Neural progenitor cell (in vitro differentiated cells): ENCODE results near the gene TWIST2. TPM values are rescaled to one million over a fixed set of nuclear protein-coding genes. Genes with fewer than 3 reads are reported as not detected.
A peak's percentile ranks its signal among the peaks of the same experiment; 100 is the strongest.

Experiments used
- DNase-seq: peaks from one replicate; pipeline ENCODE4 v3.0.0-alpha.2; 2016; ENCODE audit warnings: low spot score
- H2AFZ ChIP-seq: fragments of 200-600 bp; sonication (generic); replicated peaks from 2 replicates; pipeline ENCODE4 v1.6.1; 2016; ENCODE audit warnings: antibody characterized with exemption
- H3F3A ChIP-seq: fragments of 200-600 bp; sonication (generic); 2 replicates; pipeline ENCODE4 v1.6.1; 2016; ENCODE audit warnings: antibody characterized with exemption, low read depth
- H3K27ac ChIP-seq: fragments of 200-600 bp; sonication (generic); 2 replicates; pipeline ENCODE4 v1.5.1; 2016; ENCODE audit warnings: mild to moderate bottlenecking
- H3K27me3 ChIP-seq: fragments of 200-600 bp; sonication (generic); 2 replicates; pipeline ENCODE4 v1.6.1; 2016; ENCODE audit warnings: mild to moderate bottlenecking, moderate library complexity
- H3K36me3 ChIP-seq: fragments of 200-600 bp; sonication (generic); 2 replicates; pipeline ENCODE4 v1.5.1; 2016
- H3K4me1 ChIP-seq: fragments of 200-600 bp; sonication (generic); 2 replicates; pipeline ENCODE4 v1.6.1; 2016; ENCODE audit warnings: mixed run types
- H3K4me2 ChIP-seq: fragments of 200-600 bp; sonication (generic); 2 replicates; pipeline ENCODE4 v1.6.1; 2016
- H3K4me3 ChIP-seq: fragments of 200-600 bp; sonication (generic); 2 replicates; pipeline ENCODE4 v1.5.1; 2016
- H3K79me2 ChIP-seq: fragments of 200-600 bp; sonication (generic); 2 replicates; pipeline ENCODE4 v1.6.1; 2016; ENCODE audit warnings: low read depth
- H3K9ac ChIP-seq: fragments of 200-600 bp; sonication (generic); 2 replicates; pipeline ENCODE4 v1.6.1; 2016
- H3K9me3 ChIP-seq: fragments of 200-600 bp; sonication (generic); 2 replicates; pipeline ENCODE4 v1.5.1; 2016; ENCODE audit warnings: low read depth
- H4K20me1 ChIP-seq: fragments of 200-600 bp; sonication (generic); 2 replicates; pipeline ENCODE4 v1.6.1; 2016; ENCODE audit warnings: low read depth
- H3K27ac Mint-ChIP-seq: 3 replicates; pipeline ENCODE4 v1.8.0; 2021; ENCODE audit warnings: mixed read lengths
- H3K27me3 Mint-ChIP-seq: 2 replicates; pipeline ENCODE4 v1.8.0; 2022; ENCODE audit warnings: low read depth, mild to moderate bottlenecking, inconsistent platforms, moderate library complexity, mixed read lengths; ENCODE audit not compliant: insufficient read depth
- H3K36me3 Mint-ChIP-seq: 3 replicates; pipeline ENCODE4 v1.8.0; 2021; ENCODE audit warnings: mixed read lengths
- H3K4me1 Mint-ChIP-seq: 3 replicates; pipeline ENCODE4 v1.8.0; 2021; ENCODE audit warnings: mixed read lengths
- H3K4me3 Mint-ChIP-seq: 3 replicates; pipeline ENCODE4 v1.8.0; 2021; ENCODE audit warnings: mild to moderate bottlenecking, moderate library complexity, mixed read lengths
- H3K9me3 Mint-ChIP-seq: 3 replicates; pipeline ENCODE4 v1.8.0; 2020; ENCODE audit warnings: mixed read lengths
- CTCF ChIP-seq: fragments of 200-600 bp; sonication (generic); IDR thresholded peaks from 2 replicates; pipeline ENCODE4 v1.5.1; 2017; ENCODE audit warnings: antibody characterized with exemption, mild to moderate bottlenecking
- EZH2 ChIP-seq: fragments of 200-600 bp; sonication (generic); IDR thresholded peaks from 2 replicates; pipeline ENCODE4 v1.6.1; 2017; ENCODE audit warnings: antibody characterized with exemption, mild to moderate bottlenecking, moderate library complexity
- EZH2phosphoT487 ChIP-seq: fragments of 200-600 bp; sonication (generic); IDR thresholded peaks from 2 replicates; pipeline ENCODE4 v1.6.1; 2017; ENCODE audit warnings: antibody characterized with exemption
- total RNA-seq: library from RNA; depleted of rRNA; stranded (reverse); fragments of >200 nt; gene quantifications from 2 replicates; pipeline ENCODE4 v1.2.3, GENCODE V29; 2015; ENCODE audit warnings: low replicate concordance

TWIST2 gene
- total RNA-seq, 1 donor from 2014 or later, result 0.51 TPM

- peaks cover 48% of the 10 kb centered on the region for H3K27me3 ChIP-seq
- H2AFZ ChIP-seq, result no peak overlapping the region
- no peaks in the 10 kb centered on the region for H3K79me2 ChIP-seq
- no peak overlapping the region for H3K4me3 ChIP-seq
- H3K36me3 ChIP-seq, result no peaks in the 10 kb centered on the region
- no peak for DNase-seq
- no peaks in the 10 kb centered on the region for H3K4me1 ChIP-seq
- TF ChIP-seq CTCF (peak; percentile 47), EZH2 (no peak)
- no peaks in the 10 kb centered on the region for H3K9me3 ChIP-seq
- no peak overlapping the region for H3K4me2 ChIP-seq
- H3K27me3 Mint-ChIP-seq, result peaks cover 9% of the 10 kb centered on the region
- peaks cover 2% of the 10 kb centered on the region for H3K4me1 Mint-ChIP-seq
- no peak overlapping the region for H3K4me3 Mint-ChIP-seq
- no peak overlapping the region for H3K9ac ChIP-seq
- no peaks in the 10 kb centered on the region for H4K20me1 ChIP-seq
- no peak overlapping the region for H3K27ac Mint-ChIP-seq
- H3K9me3 Mint-ChIP-seq, result no peaks in the 10 kb centered on the region
- no peak overlapping the region for H3K27ac ChIP-seq
- no peaks in the 10 kb centered on the region for H3K36me3 Mint-ChIP-seq
- H3F3A ChIP-seq, result no peaks in the 10 kb centered on the region
Observed at GRCh38 chr2:238835726-238836301, 12.1 kb upstream of the TWIST2 start.

GRCh38 chr2:238838786-238839327 is 9.0 kb upstream of the TWIST2 start:
- Histone ChIP-seq H3K4me1 (no peaks in the 10 kb centered on the region), H3K4me3 (no peak overlapping the region), H3K9ac (no peak overlapping the region), H2AFZ (no peak overlapping the region), H3K79me2 (no peaks in the 10 kb centered on the region), H3K9me3 (no peaks in the 10 kb centered on the region), H3K4me2 (no peak overlapping the region), H3K27ac (no peak overlapping the region), H3K36me3 (no peaks in the 10 kb centered on the region), H4K20me1 (no peaks in the 10 kb centered on the region), H3F3A (no peaks in the 10 kb centered on the region), H3K27me3 (peaks cover 40% of the 10 kb centered on the region)
- TF ChIP-seq CTCF (no peak), EZH2 (no peak), EZH2phosphoT487 (no peak)
- Mint-ChIP-seq H3K36me3 (no peaks in the 10 kb centered on the region), H3K27me3 (peaks cover 9% of the 10 kb centered on the region), H3K9me3 (no peaks in the 10 kb centered on the region), H3K4me3 (no peak overlapping the region), H3K4me1 (no peaks in the 10 kb centered on the region), H3K27ac (no peak overlapping the region)
- DNase-seq, result no peak

GRCh38 chr2:238839428-238839827 is 8.5 kb upstream of the TWIST2 start:
- Mint-ChIP-seq H3K9me3 (no peaks in the 10 kb centered on the region), H3K27me3 (peaks cover 9% of the 10 kb centered on the region)

GRCh38 chr2:238841542-238842164 is 6.2 kb upstream of the TWIST2 start:
- peaks cover 5% of the 10 kb centered on the region for H3K4me1 Mint-ChIP-seq
- Histone ChIP-seq H3K4me2 (no peak overlapping the region), H3K36me3 (no peaks in the 10 kb centered on the region), H3F3A (peaks cover 5% of the 10 kb centered on the region), H3K9ac (no peak overlapping the region), H3K9me3 (no peaks in the 10 kb centered on the region), H2AFZ (no peak overlapping the region), H3K4me1 (peaks cover under 1% of the 10 kb centered on the region), H3K4me3 (no peak overlapping the region), H4K20me1 (peaks cover 8% of the 10 kb centered on the region), H3K27ac (no peak overlapping the region), H3K79me2 (no peaks in the 10 kb centered on the region), H3K27me3 (peaks cover 50% of the 10 kb centered on the region)
- H3K27me3 Mint-ChIP-seq, result peaks cover 22% of the 10 kb centered on the region
- H3K9me3 Mint-ChIP-seq, result peaks cover 3% of the 10 kb centered on the region
- TF ChIP-seq CTCF (no peak), EZH2 (no peak), EZH2phosphoT487 (no peak)
- no peak overlapping the region for H3K27ac Mint-ChIP-seq
- no peak for DNase-seq
- no peak overlapping the region for H3K4me3 Mint-ChIP-seq
- H3K36me3 Mint-ChIP-seq, result no peaks in the 10 kb centered on the region

More at GRCh38 chr2:238839428-238839827, 8.5 kb upstream of the TWIST2 start:
- Histone ChIP-seq H3K4me3 (no peak overlapping the region), H3K36me3 (no peaks in the 10 kb centered on the region), H3K4me2 (no peak overlapping the region), H2AFZ (no peak overlapping the region), H3F3A (no peaks in the 10 kb centered on the region), H4K20me1 (no peaks in the 10 kb centered on the region), H3K9ac (no peak overlapping the region), H3K27ac (no peak overlapping the region), H3K4me1 (no peaks in the 10 kb centered on the region), H3K9me3 (no peaks in the 10 kb centered on the region), H3K79me2 (no peaks in the 10 kb centered on the region), H3K27me3 (peaks cover 40% of the 10 kb centered on the region)
- Mint-ChIP-seq H3K4me1 (no peaks in the 10 kb centered on the region), H3K36me3 (no peaks in the 10 kb centered on the region), H3K4me3 (no peak overlapping the region), H3K27ac (no peak overlapping the region)
- TF ChIP-seq EZH2, result no peak
- DNase-seq, result no peak
